Right lobe of liver (tissue), 4 donors: ENCODE data around the gene NHLH1.

Experiments
- POLR2A ChIP-seq: fragments of 450-650 bp; IDR thresholded peaks from one replicate; pipeline ENCODE4 v1.6.1; 2017; ENCODE audit warnings: antibody characterized with exemption, mild to moderate bottlenecking
- TF ChIP-seq, protein P1 (sequence below), 4 donors: fragments of 200-600 bp in 3 of 4; fragments of 450-650 bp in 1 of 4; IDR thresholded peaks; one replicate each; pipeline versions ENCODE4 v1.5.1 to v1.8.0; 2016 to 2022; ENCODE audit warnings: antibody characterized with exemption in 4 of 4, mild to moderate bottlenecking in 2 of 4
- donor health status: DM: no; HTN: no; CAD: no.
- donor health status: DM: no; HTN: no; CAD: no.
- donor health status: DM: no; HTN: yes; CAD: no.

DNA sequence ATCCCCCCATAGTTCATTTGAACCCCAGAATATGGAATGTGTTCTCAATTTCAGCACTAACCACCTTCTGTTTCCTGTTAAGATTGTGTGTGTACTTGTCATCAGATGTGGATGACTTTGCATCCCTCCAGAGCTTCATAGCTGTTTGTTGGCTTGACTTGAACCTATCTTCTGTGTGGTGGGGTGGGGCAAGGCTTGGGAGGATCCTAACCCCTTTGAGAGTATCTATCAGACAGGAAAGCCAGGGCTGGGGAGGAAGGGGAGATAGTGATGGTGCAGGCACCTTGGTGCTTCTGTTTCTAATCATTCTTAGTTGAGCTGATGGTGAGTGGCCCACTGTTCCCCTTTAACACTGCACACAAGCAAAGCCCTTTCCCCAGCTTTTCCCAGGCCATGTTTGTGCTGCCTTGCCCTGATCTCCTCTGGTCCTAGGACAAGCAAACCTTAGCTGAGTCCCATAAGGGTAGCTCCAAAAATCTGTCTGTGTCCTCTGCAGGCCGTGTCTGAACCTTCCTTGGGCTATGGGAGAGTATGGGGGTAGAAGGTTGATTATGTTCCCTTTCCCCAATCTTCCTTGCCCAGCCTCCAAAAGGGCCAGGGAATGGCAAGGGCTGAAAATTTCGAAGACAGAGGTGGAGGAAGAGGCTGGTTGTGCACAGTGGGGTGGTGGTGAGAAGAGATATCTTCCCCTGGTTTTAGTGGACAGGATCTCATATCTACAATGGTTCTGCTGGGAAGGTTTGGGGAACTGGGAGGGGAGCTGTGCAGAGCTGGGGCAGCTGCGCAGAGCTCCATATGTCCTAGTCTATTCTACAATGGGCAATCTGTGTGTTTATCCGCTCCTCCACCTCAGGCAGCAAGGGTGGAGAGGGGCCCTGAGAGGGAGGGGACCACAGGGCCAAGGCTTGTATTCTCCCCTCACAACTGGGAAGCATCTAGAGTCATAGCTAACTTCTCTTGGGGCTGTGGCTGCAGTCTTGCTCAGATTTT is 1.4 kb downstream of the NHLH1 start:
- no peak for TF ChIP-seq POLR2A
- TF ChIP-seq, protein P1, sequence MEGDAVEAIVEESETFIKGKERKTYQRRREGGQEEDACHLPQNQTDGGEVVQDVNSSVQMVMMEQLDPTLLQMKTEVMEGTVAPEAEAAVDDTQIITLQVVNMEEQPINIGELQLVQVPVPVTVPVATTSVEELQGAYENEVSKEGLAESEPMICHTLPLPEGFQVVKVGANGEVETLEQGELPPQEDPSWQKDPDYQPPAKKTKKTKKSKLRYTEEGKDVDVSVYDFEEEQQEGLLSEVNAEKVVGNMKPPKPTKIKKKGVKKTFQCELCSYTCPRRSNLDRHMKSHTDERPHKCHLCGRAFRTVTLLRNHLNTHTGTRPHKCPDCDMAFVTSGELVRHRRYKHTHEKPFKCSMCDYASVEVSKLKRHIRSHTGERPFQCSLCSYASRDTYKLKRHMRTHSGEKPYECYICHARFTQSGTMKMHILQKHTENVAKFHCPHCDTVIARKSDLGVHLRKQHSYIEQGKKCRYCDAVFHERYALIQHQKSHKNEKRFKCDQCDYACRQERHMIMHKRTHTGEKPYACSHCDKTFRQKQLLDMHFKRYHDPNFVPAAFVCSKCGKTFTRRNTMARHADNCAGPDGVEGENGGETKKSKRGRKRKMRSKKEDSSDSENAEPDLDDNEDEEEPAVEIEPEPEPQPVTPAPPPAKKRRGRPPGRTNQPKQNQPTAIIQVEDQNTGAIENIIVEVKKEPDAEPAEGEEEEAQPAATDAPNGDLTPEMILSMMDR (IDR thresholded peaks at IDR 0.05), result no peak
